Left lobe of liver (tissue), 2 donors: Measurements from ENCODE around the gene FRMD4A. TPM values are rescaled to one million over a fixed set of nuclear protein-coding genes. Genes with fewer than 3 reads are reported as not detected.
"Not testable (repeated sequence)": the region's sequence is repeated elsewhere in the genome, so short reads cannot be mapped to it uniquely, and the experiment has no call there.

ENCODE experiments used
- ATAC-seq: fragments of 200-7000 bp; cut with Tn5 transposase; one replicate; pipeline ENCODE4 v1.9.1; 2020; ENCODE audit warnings: mild to moderate bottlenecking, moderate library complexity
- DNase-seq: peaks from one replicate; pipeline ENCODE4 v3.0.0-alpha.2; 2020; ENCODE audit warnings: low spot score
- total RNA-seq: library from RNA; stranded (reverse); gene quantifications from one replicate; pipeline ENCODE4 v1.2.1, GENCODE V29; 2021
- donor health status: DM: no; HTN: no; CAD: no; lungs with moderate emphysema.
- donor health status: DM: no; HTN: yes; CAD: no.

The FRMD4A gene
- total RNA-seq, 1 donor from 2014 or later = 13.8 TPM

DNA sequence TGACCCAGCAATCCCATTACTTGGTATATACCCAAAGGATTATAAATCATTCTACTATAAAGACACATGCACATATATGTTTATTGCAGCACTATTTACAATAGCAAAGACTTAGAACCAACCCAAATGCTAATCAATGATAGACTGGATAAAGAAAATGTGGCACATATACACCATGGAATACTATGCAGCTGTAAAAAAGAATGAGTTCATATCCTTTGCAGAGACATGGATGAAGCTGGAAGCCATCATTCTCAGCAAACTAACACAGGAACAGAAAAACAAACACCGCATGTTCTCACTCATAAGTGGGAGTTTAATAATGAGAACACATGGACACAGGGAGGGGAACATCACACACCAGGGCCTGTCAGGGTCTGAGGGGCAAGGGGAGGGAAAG lies 434.6 kb downstream of the FRMD4A start:
- not testable (repeated sequence) for DNase-seq, ATAC-seq

- DNase-seq (no peak), ATAC-seq (no peak)
Observed at GRCh38 chr10:13894412-13895093, 436.2 kb downstream of the FRMD4A start.

- ATAC-seq = no peak
Observed at GRCh38 chr10:13893926-13894325, 436.8 kb downstream of the FRMD4A start.

DNA sequence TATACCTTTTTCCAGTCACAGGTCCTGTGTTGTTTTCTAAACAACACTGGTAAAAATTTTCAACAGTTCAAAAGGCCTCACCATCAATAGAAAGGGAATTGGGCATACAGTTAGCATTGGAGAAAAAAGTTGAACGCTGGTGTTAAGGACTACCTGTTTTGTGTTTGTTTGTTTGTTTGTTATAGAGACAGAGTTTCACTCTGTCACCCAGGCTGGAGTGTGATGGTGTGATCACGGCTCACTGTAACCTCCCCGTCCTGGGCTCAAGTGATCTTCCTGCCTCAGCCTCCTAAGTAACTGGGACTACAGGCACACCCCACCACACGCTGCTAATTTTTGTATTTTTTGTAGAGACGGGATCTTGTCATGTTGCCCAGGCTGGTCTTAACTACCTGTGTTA lies 437.9 kb downstream of the FRMD4A start:
- no peak for DNase-seq

More at GRCh38 chr10:13893926-13894325, 436.8 kb downstream of the FRMD4A start:
- DNase-seq = no peak

DNA sequence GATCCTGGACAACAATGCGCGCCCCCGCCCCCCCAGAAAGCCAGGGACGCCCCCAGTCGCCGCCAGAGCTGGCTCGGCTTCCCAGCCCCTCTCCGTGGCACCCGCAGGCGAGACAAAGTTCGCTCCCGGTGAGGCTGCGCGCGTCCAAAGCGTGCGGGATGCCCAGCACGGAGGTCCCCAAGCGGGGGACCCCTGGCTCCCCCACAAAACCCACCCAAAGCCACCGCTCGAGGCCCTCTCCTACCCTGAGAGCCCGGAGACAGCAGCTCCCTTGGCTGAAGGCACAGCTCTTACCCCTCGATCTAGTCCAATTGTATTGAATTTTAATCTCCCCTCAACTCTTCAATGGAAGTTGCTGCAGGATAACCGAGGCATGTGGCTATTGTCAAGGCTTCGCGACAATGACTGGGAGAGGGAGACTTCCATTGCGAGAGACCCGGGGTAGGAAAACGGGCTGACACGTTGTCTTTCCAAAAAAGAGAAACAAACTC lies 438.7 kb downstream of the FRMD4A start:
- no peak for ATAC-seq
- DNase-seq = no peak

More for the DNA sequence above, 437.9 kb downstream of the FRMD4A start:
- no peak for ATAC-seq

GRCh38 chr10:13891128-13892000 lies 439.4 kb downstream of the FRMD4A start:
- DNase-seq (no peak), ATAC-seq (peak; percentile 55)

DNA sequence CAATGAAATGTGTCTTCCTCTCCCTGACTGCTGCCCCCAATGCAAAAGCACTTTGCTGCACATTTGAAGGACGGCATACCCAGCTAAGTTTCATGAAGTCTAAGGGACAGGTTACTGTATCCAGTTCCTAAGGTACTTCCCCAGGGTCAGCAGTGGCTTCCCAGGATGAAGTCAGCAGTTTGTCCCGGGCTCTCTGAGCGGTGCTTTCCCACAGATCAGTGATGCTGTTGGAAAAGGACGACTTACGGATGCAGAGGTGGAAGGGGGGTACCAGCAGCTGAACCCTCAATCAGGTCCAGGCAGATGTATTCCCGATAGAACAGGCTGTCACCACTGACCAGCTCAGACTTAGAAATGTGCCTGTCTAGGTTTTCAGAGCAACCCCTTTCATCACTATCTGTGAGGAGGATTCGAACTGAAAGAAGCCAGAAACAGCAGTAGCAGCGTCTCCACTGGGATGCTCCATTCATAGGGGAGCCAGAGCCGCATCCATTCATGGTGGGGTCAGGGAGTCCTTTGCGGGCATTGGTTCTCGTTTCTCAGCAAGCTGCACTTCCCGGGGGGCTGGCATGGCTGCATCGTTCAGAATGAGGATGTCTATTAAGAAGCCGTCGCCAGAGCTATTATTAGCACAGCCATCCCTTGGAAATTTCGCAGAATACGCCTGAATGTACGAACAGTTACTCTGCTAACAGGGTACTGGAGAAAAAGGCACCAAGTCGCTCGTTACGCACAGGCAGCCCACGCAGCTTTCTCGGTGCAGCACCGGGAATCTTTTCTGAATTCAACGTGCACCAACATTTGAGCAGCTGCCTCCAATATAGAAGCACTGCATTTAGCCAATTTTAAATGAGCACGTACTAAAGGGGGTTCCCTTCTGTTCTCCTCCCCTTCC lies 440.2 kb downstream of the FRMD4A start:
- DNase-seq (no peak), ATAC-seq (peak; percentile 25)

DNA sequence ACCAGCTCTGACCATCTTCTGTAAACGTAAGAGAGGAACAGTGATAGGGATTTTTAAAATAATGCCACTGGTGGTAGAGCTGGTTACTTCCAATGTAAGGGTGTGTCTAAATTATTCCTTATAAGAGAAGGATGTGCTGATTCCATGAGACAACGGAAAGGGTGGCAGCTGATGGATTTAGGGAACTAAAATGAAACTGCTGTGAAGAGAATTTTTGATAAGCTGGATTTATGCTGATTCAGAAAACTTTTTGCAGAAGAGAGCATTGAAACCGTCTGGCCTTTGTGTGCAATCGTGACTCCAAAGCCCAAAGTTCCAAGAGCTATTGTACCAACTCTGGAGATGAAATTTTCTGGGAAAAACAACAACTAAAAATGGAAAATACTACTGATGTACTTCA lies 443.0 kb downstream of the FRMD4A start:
- DNase-seq (no peak), ATAC-seq (no peak)

GRCh38 chr10:13885238-13885990 lies 445.3 kb downstream of the FRMD4A start:
- ATAC-seq (no peak), DNase-seq (no peak)

DNA sequence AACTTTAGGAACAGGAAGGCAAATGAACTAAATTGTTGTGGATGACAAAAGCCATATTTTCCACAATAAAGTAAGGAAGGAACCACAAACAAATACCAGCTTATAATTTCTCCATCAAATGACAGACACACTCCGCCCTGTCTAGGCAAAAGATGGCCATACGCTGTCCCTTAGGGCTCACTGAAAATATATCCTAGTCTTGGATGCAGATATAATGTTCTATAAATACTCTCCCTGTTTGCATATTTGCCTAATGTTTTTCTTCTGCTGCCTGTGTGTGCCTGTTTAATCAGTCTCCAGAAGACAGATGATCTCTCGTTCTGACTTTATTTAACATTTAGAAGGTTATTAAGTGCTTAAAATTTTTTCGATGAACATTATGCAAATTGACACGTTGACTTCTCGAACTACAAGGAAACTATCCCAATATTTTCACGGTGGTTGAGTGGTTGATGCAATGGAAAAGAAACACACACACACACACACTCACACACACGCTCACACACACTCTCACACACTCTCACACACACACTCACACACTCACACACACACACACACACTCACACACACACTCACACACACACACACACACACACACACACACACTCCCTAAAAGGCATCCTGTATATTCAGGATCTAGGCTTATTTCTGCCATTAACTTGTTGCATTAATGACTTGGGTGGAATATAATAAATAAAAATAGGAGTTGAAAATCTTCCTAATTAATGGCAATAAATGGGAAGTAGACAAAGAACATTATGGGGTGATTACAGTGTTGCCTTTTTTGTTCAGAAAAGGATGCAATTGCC lies 446.9 kb downstream of the FRMD4A start:
- DNase-seq (no peak), ATAC-seq (no peak)

GRCh38 chr10:13882119-13882711 lies 448.5 kb downstream of the FRMD4A start:
- DNase-seq (no peak), ATAC-seq (peak; percentile 14)

GRCh38 chr10:13880760-13881159 lies 450.0 kb downstream of the FRMD4A start:
- DNase-seq = no peak
- ATAC-seq = no peak

- peak; percentile 70 for DNase-seq
- peak; percentile 92 for ATAC-seq
Observed at GRCh38 chr10:13877154-13877909, 453.4 kb downstream of the FRMD4A start.

DNA sequence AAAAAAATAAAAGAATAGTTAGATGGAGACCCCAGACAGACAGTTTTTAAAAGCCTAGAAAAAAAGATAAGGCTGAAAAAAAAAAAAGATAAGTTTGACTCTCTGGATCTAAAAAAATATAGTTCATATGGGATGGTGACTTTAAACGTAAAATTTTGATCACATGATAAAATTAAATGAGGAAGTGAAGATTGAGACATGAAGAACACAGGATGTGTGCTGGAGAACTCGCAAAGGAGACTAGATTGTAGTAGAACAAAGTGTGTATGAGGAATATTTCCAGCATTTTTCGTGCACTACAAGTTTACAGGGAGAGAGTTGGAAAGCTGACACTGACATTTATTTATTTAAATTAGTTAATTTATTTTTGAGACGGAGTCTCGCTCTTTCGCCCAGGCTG lies 457.5 kb downstream of the FRMD4A start:
- DNase-seq (no peak), ATAC-seq (no peak)

DNA sequence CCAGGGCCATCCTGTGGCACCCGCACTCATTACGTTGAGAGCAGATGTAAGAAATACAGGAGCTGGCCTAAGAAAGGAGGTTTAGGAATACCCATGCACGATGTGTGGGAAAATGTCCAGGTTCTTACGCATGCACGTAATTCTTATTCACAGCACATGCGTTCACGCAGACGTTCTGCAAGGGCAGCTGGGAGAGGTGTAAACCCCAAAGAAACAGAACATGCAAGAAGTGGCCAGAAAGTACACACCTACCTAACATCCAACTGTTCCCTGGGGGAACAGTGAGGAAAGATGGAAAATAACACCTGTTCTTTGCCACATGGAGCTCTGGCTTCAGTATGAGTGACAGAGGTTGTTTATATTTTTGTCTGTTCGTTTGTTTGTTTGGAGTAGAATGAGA lies 458.3 kb downstream of the FRMD4A start:
- DNase-seq (no peak), ATAC-seq (no peak)

GRCh38 chr10:13871776-13872175 lies 458.9 kb downstream of the FRMD4A start:
- DNase-seq (no peak), ATAC-seq (peak; percentile 20)

DNA sequence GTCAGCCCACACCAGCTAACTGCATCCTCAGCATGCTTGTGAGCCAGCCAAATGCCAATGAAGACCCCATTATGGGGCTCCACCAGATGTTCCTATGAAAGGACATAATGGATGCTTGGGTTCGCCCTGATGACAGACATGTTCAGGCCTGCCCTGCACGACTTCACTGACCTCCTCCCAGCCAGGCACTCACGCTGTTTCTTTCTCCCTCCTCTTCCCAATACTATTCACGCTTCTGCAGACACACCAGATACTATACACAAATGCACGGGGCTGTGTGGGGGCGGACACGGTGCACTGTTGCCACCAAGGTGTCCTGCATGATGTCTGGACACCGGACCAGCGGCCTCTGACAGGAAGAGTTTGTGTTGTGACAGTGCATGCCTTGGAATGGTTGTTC lies 459.7 kb downstream of the FRMD4A start:
- ATAC-seq (no peak), DNase-seq (no peak)

DNA sequence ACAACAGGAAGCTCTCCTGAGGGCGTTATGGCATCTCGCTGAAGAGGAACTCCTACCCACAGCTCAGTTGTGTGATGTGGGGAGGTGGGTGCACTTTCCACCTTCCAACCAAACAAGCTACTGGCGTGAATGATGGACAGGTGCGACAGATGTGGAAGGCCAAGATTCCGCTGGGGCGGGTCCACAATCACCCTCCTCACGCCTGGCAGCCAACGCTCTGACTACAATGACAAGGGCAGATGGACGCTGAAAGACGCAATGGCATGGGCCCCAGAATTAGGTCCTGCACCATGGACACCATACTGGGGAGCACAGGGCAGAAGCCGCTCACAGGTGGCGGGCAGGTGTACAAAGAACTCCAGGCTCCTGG lies 461.4 kb downstream of the FRMD4A start:
- no peak for DNase-seq
- no peak for ATAC-seq
